HG03460 (cell line): ENCODE measurements around the gene ADAM33.

Experiments
- ATAC-seq: cut with Tn5 transposase; IDR thresholded peaks from one replicate; pipeline ENCODE4 v1.9.1; 2021; ENCODE audit not compliant: unreplicated experiment

Gene ADAM33

DNA sequence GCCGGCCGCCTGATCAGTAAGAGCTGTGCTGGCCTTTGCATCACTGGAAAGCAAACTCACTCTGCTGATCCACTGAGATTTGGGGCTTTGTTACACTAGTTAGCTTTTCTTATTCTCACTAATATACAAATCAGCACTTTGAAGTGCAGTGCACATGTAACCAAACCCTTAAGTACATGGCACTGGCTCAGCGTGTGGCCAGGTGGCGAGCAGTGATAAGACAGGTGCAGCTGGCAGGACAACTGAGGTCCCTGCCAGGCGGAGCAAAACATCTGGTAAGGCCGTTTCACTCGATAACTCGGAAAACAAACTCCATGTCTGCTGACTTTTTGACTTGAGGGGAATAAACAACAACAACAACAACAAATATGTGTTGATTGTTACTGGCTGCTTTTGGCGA, 29.6 kb downstream of the ADAM33 start:
- ATAC-seq: no peak

DNA sequence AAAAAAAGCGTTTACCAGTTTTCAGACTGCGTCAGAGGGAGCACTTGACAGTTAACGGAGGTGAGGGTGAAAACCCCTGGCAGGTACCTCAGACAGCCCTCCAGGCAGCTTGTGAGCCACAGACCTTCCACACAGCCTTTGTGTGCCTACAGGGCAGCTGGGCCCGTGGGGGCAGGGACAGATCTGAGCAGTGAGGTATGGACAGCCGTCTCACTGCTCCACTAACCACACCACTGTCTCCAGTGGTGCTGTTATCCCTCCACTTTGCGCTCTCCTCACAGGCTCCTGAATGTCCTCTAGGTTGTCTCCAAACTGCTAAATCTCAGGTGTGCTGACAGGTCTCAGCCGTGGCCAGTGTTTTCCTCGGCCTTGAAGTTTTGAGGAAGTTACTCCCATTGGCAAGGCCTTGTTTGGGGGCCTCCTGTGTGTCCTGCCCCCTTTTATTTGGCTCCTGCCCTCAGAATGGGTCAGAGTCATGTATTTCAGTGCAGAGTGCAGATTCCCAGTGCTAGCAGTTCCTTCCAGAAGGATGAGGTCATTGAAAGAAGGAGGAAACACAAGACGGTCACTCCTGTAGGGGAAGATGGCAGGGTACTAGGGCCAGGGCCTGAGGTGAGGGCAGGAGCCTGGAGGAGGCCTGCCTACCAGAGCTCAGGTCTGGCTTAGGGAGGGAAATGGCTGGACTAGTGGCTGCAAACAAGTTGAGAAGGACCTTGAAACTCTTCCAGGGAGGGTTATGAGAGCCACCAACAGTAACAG, 30.4 kb downstream of the ADAM33 start:
- no peak for ATAC-seq

DNA sequence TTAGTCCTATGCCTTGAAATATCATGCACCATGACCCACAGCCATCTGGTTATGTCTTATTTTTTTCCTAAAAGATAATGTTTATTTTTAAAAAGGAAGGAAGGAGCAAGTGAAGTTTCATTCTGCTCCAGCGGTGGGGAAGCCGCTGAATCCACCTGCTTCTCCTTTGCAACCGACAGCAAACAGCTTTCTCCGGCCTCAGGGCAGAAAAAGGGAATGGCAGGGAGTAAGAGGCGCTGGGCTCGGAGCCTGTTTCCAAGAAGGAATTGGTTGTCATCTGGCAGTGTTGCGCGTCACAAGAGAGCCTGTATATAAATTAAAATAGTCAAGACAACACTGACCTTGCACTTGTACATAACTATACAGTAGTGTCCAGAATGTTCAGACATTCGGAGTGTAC, 32.9 kb downstream of the ADAM33 start:
- no peak for ATAC-seq

DNA sequence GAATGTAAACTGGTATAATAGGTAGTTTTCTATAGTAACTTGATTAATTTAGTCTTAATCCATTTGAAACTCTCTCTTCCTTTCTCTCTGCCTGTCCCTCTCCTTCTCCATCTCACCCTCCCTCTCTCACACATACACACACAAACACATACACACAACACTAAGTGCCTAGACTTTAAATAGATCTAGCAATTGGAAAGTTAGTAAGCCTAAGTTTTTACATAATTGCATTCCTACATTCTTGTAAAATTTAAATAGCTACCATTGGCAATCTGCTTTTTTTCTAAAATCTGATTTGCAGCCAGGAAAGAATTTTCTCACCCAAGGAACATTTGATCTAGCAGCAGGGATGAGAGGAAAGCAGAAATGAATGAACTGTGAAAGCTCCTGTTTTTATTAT, 34.3 kb downstream of the ADAM33 start:
- ATAC-seq: no peak

DNA sequence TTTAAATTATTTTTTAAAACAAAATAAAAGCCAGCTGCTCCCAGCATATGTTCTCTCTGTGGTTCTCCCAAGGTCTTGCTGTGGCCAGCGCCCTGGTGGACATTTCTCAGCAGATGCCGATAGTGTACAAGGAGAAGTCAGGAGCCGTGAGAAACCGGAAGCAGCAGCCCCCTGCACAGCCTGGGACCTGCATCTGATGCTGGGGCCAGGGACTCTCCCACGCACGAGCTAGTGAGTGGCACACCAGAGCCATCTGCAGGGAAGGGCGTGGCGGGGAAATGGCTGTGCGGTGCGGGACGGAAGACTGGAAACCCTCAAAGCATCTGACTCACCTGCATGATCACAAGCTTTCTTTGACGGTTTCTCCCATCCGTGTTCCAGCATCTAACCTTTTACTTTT, 35.2 kb downstream of the ADAM33 start:
- ATAC-seq: no peak

DNA sequence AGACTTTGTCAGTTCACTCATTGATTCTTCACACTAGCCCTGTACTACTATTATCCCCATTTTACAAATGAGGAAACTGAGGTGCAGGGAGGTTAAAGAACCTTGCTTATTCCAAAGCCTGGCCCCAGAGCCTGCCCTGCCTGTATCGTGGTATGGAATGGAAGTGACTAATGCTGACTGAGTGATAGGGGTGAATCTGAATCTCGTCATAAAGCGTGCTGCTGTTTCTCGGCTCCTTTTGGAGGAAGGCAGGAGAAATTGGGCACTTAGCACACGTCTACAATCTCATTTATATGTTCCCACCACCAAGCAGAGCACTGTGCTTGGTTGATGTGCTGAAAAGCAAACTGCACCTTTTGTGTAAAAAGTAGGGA, 35.8 kb downstream of the ADAM33 start:
- ATAC-seq: no peak

DNA sequence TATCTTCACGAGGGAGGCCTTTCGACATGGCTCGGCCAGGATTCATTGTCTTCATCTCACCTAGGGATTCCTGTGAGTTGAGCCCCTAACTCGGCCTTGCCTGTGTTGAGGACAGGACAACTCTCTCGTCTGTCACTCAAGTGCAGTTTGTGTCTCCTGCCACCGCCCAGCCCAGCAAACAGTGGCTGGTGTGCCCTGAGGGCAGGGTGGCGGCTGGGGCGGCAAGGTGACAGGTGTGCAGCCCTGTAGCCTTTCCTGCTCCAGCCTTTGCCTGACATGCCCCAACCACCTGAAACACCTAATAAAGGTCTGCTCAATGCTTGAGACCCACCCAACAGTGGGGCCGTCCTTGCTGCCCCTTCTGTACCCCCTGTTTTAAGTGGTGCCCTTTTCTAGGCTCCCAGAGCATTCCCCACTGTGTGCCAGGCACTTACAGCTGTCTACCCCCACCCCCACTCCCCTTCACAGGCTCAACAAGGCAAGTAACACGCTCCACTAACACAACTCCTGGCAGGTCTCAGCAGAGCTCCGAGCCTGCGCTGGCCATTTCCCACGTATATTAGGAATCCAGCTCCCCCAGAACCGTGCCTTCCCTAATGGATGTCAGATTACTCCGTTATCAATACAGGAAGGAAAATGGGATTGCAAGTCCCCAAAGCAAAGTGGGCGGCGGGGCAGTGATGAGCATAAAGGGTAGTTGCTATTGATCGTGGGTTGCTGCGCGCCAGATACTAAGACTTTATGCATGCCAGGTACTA, 36.3 kb downstream of the ADAM33 start:
- ATAC-seq: no peak

DNA sequence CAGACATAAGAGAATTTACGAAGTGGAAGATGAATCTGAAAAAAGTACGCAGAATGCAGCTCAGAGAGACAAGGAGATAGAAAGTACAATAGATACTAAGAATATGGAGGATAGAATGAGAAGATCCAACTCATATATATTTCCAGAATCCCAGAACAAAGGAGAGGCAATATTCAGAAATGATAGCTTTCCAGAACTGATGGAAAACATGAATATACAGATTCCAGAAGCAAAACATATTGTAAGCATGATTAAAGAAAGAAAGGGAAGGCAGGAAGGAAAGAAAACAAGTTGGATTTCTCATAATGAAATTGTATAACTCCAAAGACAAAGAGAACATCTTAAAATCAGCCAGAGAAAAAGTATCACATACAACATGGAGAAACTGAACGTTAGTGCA, 41.6 kb downstream of the ADAM33 start:
- no peak for ATAC-seq

DNA sequence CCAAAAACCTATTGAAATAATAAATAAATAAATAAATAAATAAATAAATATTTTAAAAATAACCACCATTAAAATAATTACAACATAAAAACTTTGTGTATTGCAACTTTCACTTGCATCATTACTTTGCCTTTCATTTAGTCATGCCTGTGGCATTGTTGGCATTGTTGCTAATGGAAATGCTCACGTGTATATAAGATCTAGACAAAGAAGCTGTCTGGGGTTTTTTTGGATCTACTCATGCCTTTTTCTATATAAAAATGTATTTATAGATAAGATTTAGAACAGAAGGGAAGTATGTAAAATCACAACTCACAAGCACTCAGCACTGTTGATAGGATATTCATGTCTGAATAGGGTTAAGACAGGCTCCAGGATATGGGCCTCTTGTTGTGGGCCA, 46.5 kb downstream of the ADAM33 start:
- no peak for ATAC-seq

DNA sequence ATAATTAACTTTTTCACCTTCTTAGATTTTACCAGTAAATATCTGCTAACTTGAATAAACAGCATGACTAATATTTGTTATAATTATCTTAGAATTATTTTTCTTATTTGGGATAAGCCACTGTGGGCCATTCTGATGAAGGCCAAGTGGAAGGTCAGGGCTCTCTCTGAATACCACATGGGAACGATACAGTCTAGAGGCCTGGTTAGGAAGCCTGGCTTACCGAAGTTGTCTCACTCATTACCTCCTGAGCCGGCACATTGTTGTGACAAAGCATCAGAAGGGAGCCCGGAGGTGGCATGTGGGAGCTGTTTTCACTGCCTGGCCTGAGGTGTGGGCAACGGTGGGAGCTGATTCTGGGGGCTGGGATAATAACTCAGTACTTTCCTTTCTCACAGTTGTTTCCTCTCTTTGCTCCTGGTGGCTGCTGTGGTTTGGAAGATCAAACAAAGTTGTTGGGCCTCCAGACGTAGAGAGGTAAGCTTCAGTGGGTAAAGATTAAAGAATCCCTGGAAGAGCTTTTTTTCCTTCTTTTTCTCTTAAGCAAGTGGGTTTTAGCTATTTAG, 47.8 kb downstream of the ADAM33 start:
- no peak for ATAC-seq

DNA sequence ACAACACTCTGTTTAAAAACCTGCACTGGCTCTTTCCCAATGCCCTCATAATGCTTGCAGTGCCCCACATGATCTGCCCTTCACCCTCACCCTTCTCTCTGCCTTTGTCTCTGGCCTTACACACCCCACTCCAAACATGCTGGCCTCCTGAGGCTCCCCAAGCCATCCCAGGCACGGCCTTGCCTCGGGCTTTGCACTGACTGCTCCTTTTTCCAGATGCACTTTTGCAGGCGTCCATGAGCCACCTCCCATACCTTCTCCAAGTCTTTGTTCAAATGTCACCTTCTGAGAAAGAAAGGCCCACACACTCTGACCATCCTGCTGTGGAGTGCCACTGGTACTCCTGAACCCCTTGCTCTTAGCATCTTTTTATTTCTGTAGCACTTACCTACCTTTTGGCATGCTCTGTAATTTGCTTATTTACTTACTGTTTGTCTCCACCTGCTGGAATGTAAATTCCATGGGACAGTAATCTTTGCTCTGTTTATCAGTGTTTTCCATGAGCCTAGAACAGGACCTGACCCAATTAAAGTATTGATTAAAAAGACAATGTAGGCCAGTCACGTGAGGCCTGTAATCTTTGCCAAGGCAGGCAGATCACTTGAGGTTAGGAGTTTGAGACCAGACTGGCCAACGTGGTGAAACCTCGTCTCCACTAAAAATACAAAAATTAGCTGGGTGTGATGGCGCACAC, 49.4 kb downstream of the ADAM33 start:
- ATAC-seq: no peak

DNA sequence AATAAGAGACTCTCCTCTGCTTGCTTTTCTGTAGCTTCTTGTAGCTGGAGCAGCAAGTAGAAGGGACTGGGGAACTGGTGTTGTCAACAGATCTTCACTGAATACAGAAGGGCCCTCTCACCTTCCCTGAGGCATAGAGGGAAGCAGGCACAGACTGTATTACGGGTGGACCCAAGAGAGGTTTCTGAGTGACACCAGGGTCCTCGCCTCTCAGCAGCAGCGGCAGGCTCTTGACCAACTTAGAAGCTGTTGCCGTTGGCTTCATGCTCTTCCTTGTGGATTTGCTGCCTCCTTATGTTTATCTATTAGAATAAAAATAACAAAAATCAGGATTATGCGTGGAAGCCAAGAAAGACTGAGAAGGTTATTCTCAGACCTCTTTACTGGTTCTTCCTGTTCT, 50.3 kb downstream of the ADAM33 start:
- no peak for ATAC-seq

DNA sequence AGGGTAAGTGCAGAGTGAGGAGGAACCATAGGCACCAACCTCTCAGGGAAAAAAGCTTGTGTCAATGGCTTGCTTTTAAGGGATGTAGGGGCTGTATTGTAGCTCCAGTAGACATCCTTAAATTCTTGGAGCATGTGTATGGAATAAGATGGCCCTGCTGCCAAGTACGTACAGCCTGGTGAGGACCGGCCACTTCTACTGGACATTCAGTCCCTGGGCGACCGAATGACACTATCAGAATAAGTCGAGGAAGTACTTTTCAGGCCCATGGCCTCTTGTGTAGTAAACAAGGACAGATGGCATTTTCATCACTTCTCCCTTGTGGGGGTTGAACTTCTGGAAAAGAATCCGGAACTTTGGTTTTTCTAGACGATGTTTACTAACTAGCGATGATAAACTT, 51.4 kb downstream of the ADAM33 start:
- ATAC-seq: no peak

DNA sequence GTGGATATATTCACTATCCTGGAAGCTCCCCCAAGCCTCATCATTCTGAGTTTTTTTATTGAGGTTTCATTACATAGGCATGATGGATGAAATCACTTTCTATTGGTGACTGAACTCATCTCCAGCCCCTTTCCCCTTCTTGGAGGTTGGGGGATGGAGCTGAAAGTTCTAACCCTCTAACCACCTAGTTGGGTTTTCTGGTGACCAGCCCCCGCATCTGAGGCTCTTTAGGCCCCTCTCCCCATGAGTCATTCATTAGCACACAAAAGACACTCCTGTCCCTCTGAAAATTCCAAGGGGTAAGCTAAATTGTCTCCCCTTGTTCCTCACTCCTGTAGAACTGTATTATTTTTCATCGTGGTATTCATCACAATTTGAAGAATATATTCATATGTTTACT, 51.9 kb downstream of the ADAM33 start:
- ATAC-seq: no peak

DNA sequence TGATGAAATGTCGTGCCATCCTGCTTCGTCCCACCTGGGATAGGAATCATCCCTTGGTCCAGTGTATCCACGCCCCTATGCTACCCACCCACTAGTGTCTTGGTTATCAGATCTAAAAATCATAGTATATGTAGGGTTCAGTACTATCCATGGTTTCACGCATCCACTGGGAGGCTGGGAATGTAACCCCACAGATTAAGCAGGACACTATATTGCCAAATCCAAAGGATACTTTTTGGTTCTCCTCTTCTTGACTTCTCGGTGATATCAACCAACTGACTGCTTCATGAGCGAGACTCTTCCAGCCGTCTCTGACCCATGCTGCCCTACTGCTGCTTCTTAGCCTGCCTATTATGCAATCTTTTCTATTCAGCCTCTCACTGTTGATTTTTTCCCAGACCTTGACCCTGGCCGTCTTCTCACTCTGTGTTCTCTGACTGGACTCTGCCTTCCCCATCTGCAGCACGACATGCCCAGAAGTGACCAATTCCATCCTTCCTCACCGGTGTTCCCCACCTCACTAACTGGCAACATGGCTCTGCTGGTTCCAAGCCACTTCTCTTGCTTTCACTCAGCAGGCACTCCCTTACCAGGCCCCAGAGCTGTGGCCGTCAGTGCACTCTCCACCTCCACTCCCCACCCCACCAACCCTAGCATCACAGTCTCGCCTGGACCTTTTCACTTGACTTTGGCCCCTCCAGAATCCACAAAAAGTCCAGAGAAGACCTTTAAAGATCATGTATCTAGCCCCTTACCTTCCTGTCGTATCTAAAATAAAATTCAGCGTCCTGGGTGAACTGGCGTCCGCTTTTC, 53.1 kb downstream of the ADAM33 start:
- no peak for ATAC-seq

DNA sequence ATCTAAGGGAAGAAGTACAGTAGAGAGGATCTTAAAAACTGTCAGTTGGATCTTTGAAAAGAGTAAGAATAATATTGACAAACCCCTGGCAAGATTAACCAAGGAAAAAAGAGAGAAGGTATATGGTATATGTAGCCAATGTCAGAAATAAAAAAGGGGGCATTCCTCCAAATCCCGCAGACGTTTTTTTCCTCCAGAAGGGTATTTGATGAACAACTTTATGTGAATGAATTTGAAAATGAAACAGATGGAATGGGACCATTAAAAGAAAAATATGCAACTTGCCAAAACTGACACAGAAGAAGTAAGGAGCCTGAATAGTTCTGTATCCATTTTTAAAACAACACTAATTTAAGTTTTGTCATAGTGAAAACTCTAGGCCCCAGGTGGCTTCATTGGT, 54.3 kb downstream of the ADAM33 start:
- ATAC-seq: no peak

DNA sequence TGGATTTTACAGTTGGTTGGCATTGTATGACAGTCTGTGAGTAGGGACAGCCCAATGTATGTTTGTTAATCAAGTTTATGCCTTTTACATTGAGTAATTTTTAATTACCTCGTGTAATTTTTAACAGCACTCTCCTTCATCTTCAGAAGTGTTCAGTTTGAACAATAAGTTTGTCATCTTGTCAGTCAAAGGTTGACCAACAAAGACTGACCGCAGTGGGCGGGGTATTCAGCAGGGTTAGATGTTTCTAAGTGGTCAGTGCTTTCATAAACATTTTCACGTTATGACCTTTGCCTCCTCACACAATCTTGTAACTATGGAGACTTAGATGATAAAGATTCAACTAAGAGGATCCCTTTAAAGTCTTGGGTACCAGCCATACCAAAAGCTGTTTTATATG, 59.4 kb downstream of the ADAM33 start:
- no peak for ATAC-seq

DNA sequence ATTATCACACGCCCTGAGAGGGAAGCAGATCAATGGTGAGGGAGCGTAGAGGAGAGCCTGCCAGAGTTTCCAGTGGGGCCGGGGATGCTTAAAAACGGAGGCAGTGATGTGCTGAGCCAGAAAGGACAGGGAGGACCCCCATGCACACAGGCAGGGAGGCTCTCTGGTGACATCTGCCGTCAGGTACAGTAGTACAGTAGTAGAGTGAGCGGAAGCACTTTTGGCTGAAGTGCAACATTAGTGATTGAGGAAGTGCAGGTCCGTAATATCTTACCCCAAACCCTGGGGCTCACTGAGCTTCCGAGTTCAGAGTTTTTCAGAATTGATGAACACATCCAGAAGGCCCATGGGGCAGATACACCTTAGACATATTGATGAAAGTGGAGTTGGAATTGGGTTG, 60.7 kb downstream of the ADAM33 start:
- ATAC-seq: no peak
